ENCODE data around the gene HNRNPD.
A peak's percentile ranks its signal among the peaks of the same experiment; 100 is the strongest.
"Not testable (repeated sequence)": the region's sequence is repeated elsewhere in the genome, so short reads cannot be mapped to it uniquely, and the experiment has no call there.

The HNRNPD gene

GRCh38 chr4:82382751-82383150, 9.0 kb upstream of the HNRNPD start:
- H3K4me1 Mint-ChIP-seq, result peaks cover 2% of the 10 kb centered on the region
- DNase-seq (no peak), ATAC-seq (no peak)
- H3K27me3 Mint-ChIP-seq, result peaks cover 8% of the 10 kb centered on the region
- H3K9me3 Mint-ChIP-seq, result peaks cover 3 to 7% of the 10 kb centered on the region in 2 donors
- H3K27ac Mint-ChIP-seq, result no peak overlapping the region
- H3K4me3 Mint-ChIP-seq, result no peak overlapping the region

- Mint-ChIP-seq H3K27me3 (peaks cover 8% of the 10 kb centered on the region), H3K27ac (no peak overlapping the region), H3K9me3 (peaks cover 3 to 7% of the 10 kb centered on the region in 2 donors), H3K4me1 (peaks cover 6% of the 10 kb centered on the region), H3K4me3 (no peak overlapping the region)
- ATAC-seq (no peak), DNase-seq (no peak)
Observed at GRCh38 chr4:82381661-82382296, 8.0 kb upstream of the HNRNPD start.

- no peak for ATAC-seq
- H3K27me3 Mint-ChIP-seq, result peaks cover 8% of the 10 kb centered on the region
- H3K4me1 Mint-ChIP-seq, result peaks cover 11% of the 10 kb centered on the region
- DNase-seq, result no peak
- peaks cover 3 to 7% of the 10 kb centered on the region in 2 donors for H3K9me3 Mint-ChIP-seq
- no peak overlapping the region for H3K27ac Mint-ChIP-seq
- no peak overlapping the region for H3K4me3 Mint-ChIP-seq
Observed at GRCh38 chr4:82381235-82381634, 7.4 kb upstream of the HNRNPD start.

- Mint-ChIP-seq H3K27me3 (peaks cover 4% of the 10 kb centered on the region), H3K4me3 (no peak overlapping the region), H3K27ac (no peak overlapping the region), H3K9me3 (peaks cover 2 to 7% of the 10 kb centered on the region in 2 donors), H3K4me1 (peaks cover 15% of the 10 kb centered on the region)
- DNase-seq (no peak), ATAC-seq (no peak)
Observed at GRCh38 chr4:82380831-82381230, 7.0 kb upstream of the HNRNPD start.

- peaks cover 0 to 7% of the 10 kb centered on the region in 2 donors for H3K9me3 Mint-ChIP-seq
- peaks cover 16% of the 10 kb centered on the region for H3K4me1 Mint-ChIP-seq
- H3K27me3 Mint-ChIP-seq, result no peaks in the 10 kb centered on the region
- ATAC-seq, result no peak
- H3K4me3 Mint-ChIP-seq, result no peak overlapping the region
- DNase-seq, result no peak
- H3K27ac Mint-ChIP-seq, result no peak overlapping the region
Observed at GRCh38 chr4:82380344-82380743, 6.6 kb upstream of the HNRNPD start.

GRCh38 chr4:82376109-82376508, 2.3 kb upstream of the HNRNPD start:
- Mint-ChIP-seq H3K4me1 (peaks cover 16% of the 10 kb centered on the region), H3K4me3 (peak overlapping the region; percentile 66 to 92), H3K27ac (no peak overlapping the region)

GRCh38 chr4:82373486-82373815, 340 bp downstream of the HNRNPD start:
- peaks cover 39% of the 10 kb centered on the region for H3K4me1 Mint-ChIP-seq
- no peaks in the 10 kb centered on the region for H3K9me3 Mint-ChIP-seq
- ATAC-seq (peak; percentile 22), DNase-seq (no peak)
- H3K27ac Mint-ChIP-seq, result peak overlapping the region; percentile 99 to 100
- H3K4me3 Mint-ChIP-seq, result peak overlapping the region; percentile 90 to 92
- no peaks in the 10 kb centered on the region for H3K27me3 Mint-ChIP-seq

More at GRCh38 chr4:82376109-82376508, 2.3 kb upstream of the HNRNPD start:
- Mint-ChIP-seq H3K9me3 (peaks cover 0 to 7% of the 10 kb centered on the region in 2 donors), H3K27me3 (no peaks in the 10 kb centered on the region)
- no peak for DNase-seq
- no peak for ATAC-seq

GRCh38 chr4:82372517-82373485, 990 bp downstream of the HNRNPD start:
- H3K4me3 Mint-ChIP-seq, result peak overlapping the region; percentile 90 to 92
- no peaks in the 10 kb centered on the region for H3K9me3 Mint-ChIP-seq
- DNase-seq, result peak; percentile 61 to 77
- H3K27me3 Mint-ChIP-seq, result no peaks in the 10 kb centered on the region
- peaks cover 44% of the 10 kb centered on the region for H3K4me1 Mint-ChIP-seq
- peak; percentile 37 for ATAC-seq
- peak overlapping the region; percentile 99 to 100 for H3K27ac Mint-ChIP-seq

- peaks cover 50% of the 10 kb centered on the region for H3K4me1 Mint-ChIP-seq
- no peaks in the 10 kb centered on the region for H3K27me3 Mint-ChIP-seq
- no peaks in the 10 kb centered on the region for H3K9me3 Mint-ChIP-seq
- H3K4me3 Mint-ChIP-seq, result peak overlapping the region; percentile 90 to 92
- peak overlapping the region; percentile 59 to 96 for H3K27ac Mint-ChIP-seq
- DNase-seq, result no peak
- no peak for ATAC-seq
Observed at GRCh38 chr4:82371497-82371896, 2.3 kb downstream of the HNRNPD start.

GRCh38 chr4:82367438-82368097, 6.2 kb downstream of the HNRNPD start:
- H3K27ac Mint-ChIP-seq, result no peak overlapping the region
- H3K4me1 Mint-ChIP-seq, result peaks cover 76% of the 10 kb centered on the region
- ATAC-seq (peak; percentile 57), DNase-seq (no peak)
- no peaks in the 10 kb centered on the region for H3K9me3 Mint-ChIP-seq
- peak overlapping the region; percentile 39 to 67 for H3K4me3 Mint-ChIP-seq
- H3K27me3 Mint-ChIP-seq, result no peaks in the 10 kb centered on the region

- ATAC-seq, H3K27ac Mint-ChIP-seq, DNase-seq, H3K27me3 Mint-ChIP-seq, H3K9me3 Mint-ChIP-seq: not testable (repeated sequence)
- Mint-ChIP-seq H3K4me3 (peak overlapping the region; percentile 41 to 57), H3K4me1 (peaks cover 86% of the 10 kb centered on the region)
Observed at GRCh38 chr4:82366431-82366830, 7.4 kb downstream of the HNRNPD start.

GRCh38 chr4:82363896-82364487, 9.8 kb downstream of the HNRNPD start:
- Mint-ChIP-seq H3K27ac (no peak overlapping the region), H3K9me3 (no peaks in the 10 kb centered on the region), H3K27me3 (no peaks in the 10 kb centered on the region), H3K4me1 (peaks cover 89% of the 10 kb centered on the region), H3K4me3 (peak overlapping the region; percentile 44 to 65)
- ATAC-seq (no peak), DNase-seq (no peak)

- DNase-seq (no peak), ATAC-seq (peak; percentile 53)
- Mint-ChIP-seq H3K4me1 (peaks cover 89% of the 10 kb centered on the region), H3K27me3 (no peaks in the 10 kb centered on the region), H3K27ac (peak overlapping the region in 1 of 2 donors; percentile 12), H3K9me3 (no peaks in the 10 kb centered on the region), H3K4me3 (peak overlapping the region; percentile 39 to 56)
Observed at GRCh38 chr4:82362565-82362964, 11.2 kb downstream of the HNRNPD start.

- Mint-ChIP-seq H3K27me3 (no peaks in the 10 kb centered on the region), H3K27ac (no peak overlapping the region), H3K9me3 (no peaks in the 10 kb centered on the region), H3K4me3 (peak overlapping the region in 1 of 2 donors; percentile 39), H3K4me1 (peaks cover 90% of the 10 kb centered on the region)
- ATAC-seq (peak; percentile 72), DNase-seq (peak in 1 of 2 donors; percentile 21)
Observed at GRCh38 chr4:82360298-82361177, 13.3 kb downstream of the HNRNPD start.

Measured in stimulated activated naive CD8-positive, alpha-beta T cell treated with anti-CD3 and anti-CD28 coated beads, Interleukin-15, amount 100 ng/mL, for 72 hours (primary cell).